Effector CD8-positive, alpha-beta T cell (primary cell): ENCODE measurements around the gene TAT.
"Not testable (repeated sequence)": the region's sequence is repeated elsewhere in the genome, so short reads cannot be mapped to it uniquely, and the experiment has no call there.

Source experiments
- DNase-seq: peaks from one replicate; lab custom pipeline; 2025; lab: John Stamatoyannopoulos, UW

Gene TAT

GRCh38 chr16:71584543-71585317, 7.8 kb upstream of the TAT start:
- DNase-seq = no peak

DNA sequence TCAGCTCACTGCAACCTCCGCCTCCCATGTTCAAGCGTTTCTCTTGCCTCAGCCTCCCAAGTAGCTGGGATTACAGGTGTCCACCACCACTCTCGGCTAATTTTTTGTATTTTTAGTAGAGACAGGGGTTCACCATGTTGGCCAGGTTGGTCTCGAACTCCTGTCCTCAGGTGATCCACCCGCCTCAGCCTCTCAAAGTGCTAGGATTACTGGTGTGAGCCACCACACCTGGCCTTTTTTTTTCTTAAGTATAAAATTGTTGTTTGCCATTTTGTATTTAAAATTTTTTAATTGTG, 5.6 kb upstream of the TAT start:
- DNase-seq = not testable (repeated sequence)

DNA sequence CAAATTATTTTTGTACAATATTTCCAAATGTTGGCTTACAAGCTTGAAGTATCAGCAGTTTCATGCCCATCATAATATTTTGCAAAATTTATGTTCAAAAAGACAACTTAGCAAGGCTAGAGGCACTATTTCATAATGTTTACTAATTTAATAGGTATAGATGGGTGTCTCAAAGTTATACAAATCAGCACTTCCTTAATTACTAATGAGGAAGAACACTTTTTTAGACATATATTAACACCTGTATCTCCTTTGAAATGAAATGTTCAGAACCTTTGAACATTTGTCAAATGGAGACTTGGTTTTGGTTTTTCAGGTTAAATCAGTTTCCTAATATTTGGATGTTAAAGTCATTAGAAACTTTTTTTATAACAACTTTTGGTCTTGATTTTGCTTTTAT, 2.2 kb downstream of the TAT start:
- DNase-seq = no peak

DNA sequence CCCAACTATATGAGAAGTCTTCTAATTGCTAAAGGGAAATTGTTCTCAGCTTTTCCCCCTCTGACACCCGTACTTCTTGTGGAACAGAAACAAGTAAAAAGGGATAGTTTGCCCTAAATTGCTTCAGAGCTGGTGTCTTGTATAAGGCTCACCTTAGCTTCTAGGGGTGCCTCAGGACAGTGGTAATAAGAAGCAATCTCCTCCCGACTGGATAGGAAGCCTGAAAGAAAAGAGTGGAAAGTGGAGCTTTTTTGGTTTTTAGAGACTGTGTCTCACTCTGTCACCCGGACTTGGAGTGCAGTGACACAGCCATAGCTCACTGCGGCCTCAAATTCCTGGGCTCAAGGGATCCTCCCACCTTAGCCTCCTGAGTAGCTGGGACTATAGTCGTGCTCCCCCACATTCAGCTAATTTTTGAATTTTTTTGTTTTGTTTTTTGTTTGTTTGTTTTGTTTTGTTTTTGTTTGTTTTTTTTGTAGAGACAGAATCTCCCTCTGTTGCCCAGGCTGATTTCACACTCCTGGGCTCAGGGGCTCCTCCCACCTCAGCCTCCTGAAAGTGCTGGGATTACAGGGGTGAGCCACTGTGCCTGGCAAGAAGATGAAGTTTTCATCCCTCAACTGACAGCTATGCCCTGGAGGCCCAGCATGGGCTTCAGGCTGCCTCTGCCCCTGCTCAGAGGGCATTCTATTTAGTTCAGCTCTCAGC, 3.4 kb downstream of the TAT start:
- DNase-seq = no peak

- no peak for DNase-seq
These were observed 4.3 kb downstream of the TAT start for GRCh38 chr16:71572497-71573116.

DNA sequence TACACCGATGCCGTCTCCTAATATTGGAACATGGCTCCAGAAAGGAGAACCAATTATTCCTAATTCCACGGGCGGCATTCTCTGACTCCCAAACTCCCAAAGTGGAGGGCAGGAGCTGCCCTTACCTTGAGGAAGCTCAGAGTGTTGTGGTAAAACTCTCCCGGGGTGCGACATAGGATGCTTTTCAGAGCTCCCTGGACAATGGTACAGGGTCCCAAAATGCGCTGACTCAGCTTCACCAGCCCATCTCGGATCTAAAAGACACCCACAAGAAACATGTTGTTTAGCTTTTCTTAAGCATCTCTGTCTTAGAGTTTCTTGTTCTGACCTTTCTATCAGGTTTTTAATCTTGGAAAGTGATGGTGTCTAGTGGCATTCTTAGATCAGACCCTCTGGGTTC, 6.7 kb downstream of the TAT start:
- no peak for DNase-seq

GRCh38 chr16:71569621-71570020, 7.3 kb downstream of the TAT start:
- no peak for DNase-seq

- DNase-seq = no peak
These were observed 8.3 kb downstream of the TAT start for GRCh38 chr16:71568551-71568950.

- no peak for DNase-seq
These were observed 9.0 kb downstream of the TAT start for GRCh38 chr16:71567931-71568330.

DNA sequence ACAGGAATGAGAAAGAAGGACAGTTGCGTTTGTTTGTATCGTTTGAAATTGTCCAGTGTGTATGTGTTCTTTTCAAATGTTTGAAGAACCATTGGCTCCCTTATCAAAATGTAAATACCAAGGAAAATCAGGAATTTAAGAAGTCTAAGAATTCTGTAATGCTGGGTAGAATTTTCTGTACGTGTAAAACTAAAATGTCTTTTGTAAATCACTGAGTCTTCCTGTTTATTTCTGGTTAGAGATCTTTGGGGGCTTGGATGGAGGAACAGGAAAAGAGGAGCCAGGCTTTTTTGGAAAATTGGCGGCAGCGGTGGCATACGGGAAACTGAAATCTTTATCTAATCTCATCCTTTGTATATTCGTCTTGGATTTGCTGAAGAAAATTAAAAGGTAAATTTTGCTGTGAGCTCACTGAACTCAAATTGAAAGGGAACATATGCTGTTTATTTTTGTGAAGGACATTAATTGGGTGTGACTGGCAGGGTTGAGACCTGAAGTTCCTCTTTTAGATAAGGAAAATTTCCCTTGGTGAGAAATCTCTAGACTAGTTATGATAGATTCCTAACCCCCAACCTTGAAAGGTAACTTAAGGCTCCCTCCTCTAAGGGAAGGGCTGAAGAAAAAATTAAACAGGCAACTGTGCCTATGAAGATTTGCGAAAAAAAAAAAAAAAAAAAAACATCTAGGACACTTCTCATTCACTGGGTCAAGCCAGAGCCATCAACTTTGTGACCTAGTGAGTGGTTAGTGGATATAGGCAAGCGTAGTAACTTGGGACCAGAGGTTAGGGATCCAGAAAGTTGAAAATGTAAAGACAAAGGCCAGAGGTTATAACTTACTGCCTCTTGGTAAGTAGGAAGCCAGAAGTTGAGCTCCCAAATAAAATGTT, 10.8 kb downstream of the TAT start:
- no peak for DNase-seq

DNA sequence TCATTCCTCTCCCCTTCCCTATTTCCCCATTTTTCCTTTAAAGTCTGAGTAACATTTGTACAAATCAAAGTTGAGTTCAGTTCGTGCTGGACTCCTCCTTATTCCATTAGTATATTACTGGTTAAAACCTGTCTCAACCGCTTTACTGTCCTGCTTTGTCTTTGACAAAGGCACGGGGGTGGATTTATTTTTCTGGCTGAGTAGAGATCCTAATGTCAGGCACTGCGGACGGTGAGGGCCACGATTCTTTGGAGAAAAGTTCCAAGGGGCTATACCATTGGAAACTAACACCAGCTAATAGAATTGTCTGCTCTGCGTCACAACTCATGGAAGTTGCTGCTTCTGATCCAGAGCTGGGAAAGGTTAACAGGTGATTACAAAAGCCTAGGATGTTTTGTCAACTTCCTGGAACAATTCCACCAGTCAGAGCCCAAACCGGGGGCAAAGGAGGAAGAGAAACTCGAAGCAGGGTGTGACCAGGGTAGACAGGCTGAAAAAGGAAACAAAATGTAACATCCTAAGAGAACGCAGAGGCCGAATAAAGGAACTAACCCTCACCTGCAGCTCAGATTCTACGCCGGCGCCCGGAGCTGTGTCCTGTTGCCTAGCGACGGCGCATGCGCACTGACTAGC, 12.4 kb downstream of the TAT start:
- DNase-seq = no peak

GRCh38 chr16:71562552-71562951, 14.3 kb downstream of the TAT start:
- DNase-seq = no peak

- not testable (repeated sequence) for DNase-seq
These were observed 15.0 kb downstream of the TAT start for GRCh38 chr16:71561886-71562285.

- no peak for DNase-seq
These were observed 17.0 kb downstream of the TAT start for GRCh38 chr16:71559855-71560254.

DNA sequence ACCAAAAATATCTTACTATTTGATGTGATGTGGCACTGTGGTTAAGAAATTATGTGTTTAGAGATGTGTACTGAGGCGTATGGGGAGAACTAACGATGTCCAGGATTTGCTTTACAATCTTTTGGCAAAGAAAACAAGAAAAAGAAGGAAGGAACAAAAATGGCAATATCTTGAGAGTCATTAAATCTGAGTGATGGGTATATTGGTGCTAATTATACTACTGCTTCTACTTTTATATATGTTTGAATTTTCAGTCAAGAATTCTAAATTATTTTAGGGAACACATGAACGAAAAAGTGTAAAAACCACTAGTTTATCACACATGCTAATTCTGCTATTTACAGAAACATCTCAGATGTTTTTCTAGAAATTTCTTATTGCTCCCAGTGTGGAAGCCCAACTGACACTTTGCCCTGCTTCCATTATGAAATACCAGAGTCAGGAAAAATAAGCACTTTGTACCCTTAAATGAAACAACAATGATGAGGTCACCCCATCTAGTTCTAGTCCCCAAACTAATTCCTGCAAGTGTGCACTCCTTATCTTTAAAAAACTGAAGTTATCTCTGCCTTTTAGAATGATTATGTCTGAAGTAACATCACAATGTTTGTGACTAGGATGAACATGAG, 18.8 kb downstream of the TAT start:
- no peak for DNase-seq

GRCh38 chr16:71557299-71557698, 19.6 kb downstream of the TAT start:
- DNase-seq = no peak

- DNase-seq = no peak
These were observed 21.5 kb downstream of the TAT start for GRCh38 chr16:71555230-71555891.

DNA sequence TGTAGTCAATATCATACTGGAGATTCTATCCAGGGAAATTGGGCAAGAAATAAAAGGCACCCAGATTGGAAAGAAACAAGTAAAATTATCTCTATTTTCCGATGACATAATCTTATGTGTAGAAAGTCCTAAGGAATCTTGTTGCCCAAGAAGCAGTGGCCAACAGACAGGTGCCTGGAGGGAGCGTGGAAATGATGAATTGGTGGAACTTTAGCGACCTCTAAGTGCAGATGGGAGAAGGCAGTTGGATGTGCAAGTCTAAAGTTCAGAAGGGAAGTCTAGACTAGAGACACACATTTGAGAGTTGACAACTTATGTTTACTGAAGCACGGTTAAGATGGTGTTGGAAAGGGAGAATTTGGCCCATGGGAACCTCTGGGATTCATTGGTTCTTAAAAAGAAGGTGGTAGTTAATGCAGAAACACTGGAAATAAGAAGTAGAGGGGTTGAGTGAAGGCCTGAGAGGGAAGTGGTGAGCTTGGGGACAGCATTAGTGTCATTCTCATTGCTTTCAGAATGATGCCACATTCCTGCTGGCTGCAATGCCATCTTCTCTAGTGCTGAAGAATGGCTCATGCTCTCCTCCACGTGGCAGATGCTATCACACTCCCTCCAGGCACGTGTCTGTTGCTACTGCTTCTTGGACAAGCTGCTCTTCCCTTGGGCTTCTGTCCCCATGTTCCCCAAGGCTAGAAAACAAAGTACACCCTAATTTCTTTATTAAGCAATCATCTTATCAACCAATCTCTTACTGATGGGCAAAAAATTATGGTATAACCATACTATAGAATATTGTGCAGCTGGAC, 24.0 kb downstream of the TAT start:
- no peak for DNase-seq

DNA sequence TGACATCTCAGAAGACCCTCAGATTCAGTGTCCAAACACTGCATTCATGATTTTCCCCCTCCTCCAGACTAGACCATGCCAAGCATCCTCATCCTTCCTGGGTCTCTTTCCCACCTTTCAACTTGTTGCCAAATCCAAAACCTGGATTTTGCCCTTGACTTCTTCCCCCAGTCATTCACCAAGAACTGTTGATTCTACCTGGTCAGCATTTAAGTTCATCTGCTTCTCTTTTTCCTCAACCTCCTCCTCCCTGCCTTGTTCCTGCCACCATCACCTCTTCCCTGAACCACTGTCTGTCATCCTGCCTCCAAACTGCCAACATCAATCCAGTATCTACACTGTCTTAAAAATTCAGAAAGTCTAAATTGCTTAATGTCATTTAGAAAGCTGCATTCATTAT, 29.7 kb downstream of the TAT start:
- DNase-seq = no peak

DNA sequence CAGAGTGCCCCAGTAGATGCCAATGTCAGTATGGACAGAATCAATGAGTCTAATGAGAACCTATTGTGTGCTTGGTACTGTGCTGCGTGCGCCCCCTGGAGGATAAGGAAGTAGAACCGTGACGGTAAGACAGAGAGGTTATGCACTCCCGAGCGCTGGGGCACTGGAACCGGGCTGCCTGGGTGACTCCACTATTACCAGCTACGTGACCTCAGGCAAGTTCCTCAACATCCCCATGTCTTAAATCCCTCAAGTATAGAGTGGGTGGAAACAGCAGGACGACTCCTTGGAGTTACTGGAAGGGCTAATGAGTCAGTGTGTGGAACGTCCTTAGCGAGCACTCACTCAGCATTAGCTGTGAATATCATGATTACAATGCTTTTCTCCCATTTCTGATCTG, 34.5 kb downstream of the TAT start:
- peak; percentile 11 for DNase-seq
